Stomach (tissue), 9 donors: Measurements from ENCODE around the gene EXOC3L2. TPM values are rescaled to one million over a fixed set of nuclear protein-coding genes. Genes with fewer than 3 reads are reported as not detected.
A peak's percentile ranks its signal among the peaks of the same experiment; 100 is the strongest.

Experiments used
- DNase-seq, 2 donors: peaks; one replicate each; pipeline versions ENCODE4 v3.0.0 to v3.0.0-alpha.2; 2013 to 2019
- H3K27ac ChIP-seq, 5 donors: fragments of 200-600 bp in 4 of 5; sonication (generic) in 4 of 5; one replicate each; pipeline ENCODE4 v1.5.1; 2013 to 2019; ENCODE audit warnings: mild to moderate bottlenecking in 1 of 5, moderate library complexity in 1 of 5
- H3K27me3 ChIP-seq, 3 donors: fragments of 200-600 bp; sonication (generic); one replicate each; pipeline ENCODE4 v1.5.1; 2017 to 2019; ENCODE audit warnings: mixed run types in 1 of 3
- H3K36me3 ChIP-seq, 4 donors: fragments of 200-600 bp; sonication (generic); 1 replicate in 3 of 4; 2 replicates in 1 of 4; pipeline ENCODE4 v1.5.1; 2016 to 2019
- H3K4me1 ChIP-seq, 4 donors: fragments of 200-600 bp; sonication (generic); one replicate each; pipeline ENCODE4 v1.5.1; 2016 to 2019
- H3K4me3 ChIP-seq, 4 donors: fragments of 200-600 bp; sonication (generic) in 3 of 4; one replicate each; pipeline ENCODE4 v1.5.1; 2016 to 2019; ENCODE audit warnings: mild to moderate bottlenecking in 1 of 4
- H3K9me3 ChIP-seq, 4 donors: fragments of 200-600 bp; sonication (generic); one replicate each; pipeline ENCODE4 v1.5.1; 2016 to 2019
- EP300 ChIP-seq: sonication (generic); formaldehyde crosslinking; IDR thresholded peaks from one replicate; pipeline ENCODE4 v1.6.1; 2017; ENCODE audit warnings: antibody characterized with exemption
- POLR2A ChIP-seq, 4 donors: fragments of 450-650 bp; IDR thresholded peaks; one replicate each; pipeline ENCODE4 v1.6.1; 2016; ENCODE audit warnings: antibody characterized with exemption in 4 of 4, control low read depth in 2 of 4, mild to moderate bottlenecking in 1 of 4, moderate library complexity in 1 of 4
- POLR2AphosphoS5 ChIP-seq, 3 donors: sonication (generic); formaldehyde crosslinking; IDR thresholded peaks; one replicate each; pipeline ENCODE4 v1.6.1; 2016; ENCODE audit warnings: antibody characterized with exemption in 3 of 3
- WGBS, 5 donors: extraction: QIAGEN DNeasy Blood & Tissue Kit in 3 of 5; methylation state at CpG; one replicate each; pipeline versions ENCODE4 v1.1.5 to v1.1.7; 2013 to 2018; 5-methylcytosine and 5-hydroxymethylcytosine counted together
- intact Hi-C: fragments of 100-400 bp; cut with DNase I; formaldehyde crosslinking; loops from one replicate; pipeline ENCODE4 v1.15.1; 2023; ENCODE audit warnings: low total_unique reads
- polyA plus RNA-seq, 3 donors: library from polyadenylated mRNA; stranded (reverse); fragments of 200-250 nt; gene quantifications; one replicate each; pipeline ENCODE4 v1.2.3, GENCODE V29; 2013
- total RNA-seq, 5 donors: library from RNA; depleted of rRNA; stranded (reverse); fragments of >200 nt; gene quantifications; one replicate each; pipeline versions ENCODE4 v1.1.0 to v1.2.3, GENCODE V29; 2014 to 2016
- TF ChIP-seq, protein P1 (sequence below), 7 experiments: fragments of 450-650 bp in 4 of 7; fragments of 200-600 bp in 3 of 7; sonication (generic) in 3 of 7; IDR thresholded peaks; one replicate each; pipeline ENCODE4 v1.5.1; 2016 to 2019; ENCODE audit warnings: antibody characterized with exemption in 7 of 7, control low read depth in 2 of 7, mild to moderate bottlenecking in 1 of 7
- donor health status: healthy with polysubstance abuse.
- donor health status: Bipolar disorder and iron deficiency.
- donor health status: healthy.

EXOC3L2 gene
- total and polyA plus RNA-seq, 8 donors = 0.72 to 20.6 (median 1.3) TPM; not detected in 1

DNA sequence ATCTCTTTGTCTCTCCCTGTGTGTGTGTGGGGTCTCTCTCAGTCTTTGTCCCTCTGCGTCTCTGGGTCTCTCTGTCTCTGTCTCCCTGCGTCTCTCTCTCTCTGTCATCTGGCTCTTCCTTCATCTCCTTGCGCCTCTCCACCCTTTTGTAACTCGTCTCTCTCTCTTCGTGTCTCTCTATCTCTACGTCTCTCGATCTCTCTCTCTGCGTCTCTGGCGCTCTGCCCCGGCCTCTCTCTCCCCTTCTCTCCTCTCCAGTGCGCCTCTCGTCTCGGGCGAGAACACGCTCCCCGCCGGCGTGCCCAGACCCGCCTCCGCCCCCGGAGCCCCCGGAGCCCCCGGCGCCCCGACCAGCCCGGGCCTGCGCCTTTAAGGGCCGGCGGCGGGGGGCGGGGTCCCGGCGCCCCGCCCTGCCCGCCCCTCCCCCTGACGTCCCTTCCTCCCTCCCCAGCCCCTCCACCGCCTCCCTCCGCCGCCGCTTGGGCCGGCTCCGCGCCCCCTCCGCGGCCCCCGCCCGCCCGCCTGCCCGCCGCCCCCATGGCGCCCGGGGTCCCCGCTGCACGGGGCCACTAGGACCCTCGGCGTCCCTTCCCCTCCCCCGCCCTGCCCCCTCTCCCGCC is 5.7 kb upstream of the EXOC3L2 start, which contains the start of gene MARK4:
Gene MARK4, plus strand, starts transcription at position 440 of the 620 bp plus-strand sequence. CDS start 318 bp downstream, outside the sequence.
- Histone ChIP-seq H3K9me3 (no peaks in the 10 kb centered on the region), H3K36me3 (no peaks in the 10 kb centered on the region), H3K4me1 (peaks cover 31 to 53% (median 47%) of the 10 kb centered on the region in 4 donors), H3K27ac (peak within 1 kb of the TSS; percentile 44 to 92 (median 84)), H3K4me3 (peak within 1 kb of the TSS; percentile 87 to 96 (median 94)), H3K27me3 (no peaks in the 10 kb centered on the region)
- 0 to 3% (median 0%) methylated on average over 18 to 53 of the region's 58 CpGs for WGBS, 5 donors
- TF ChIP-seq POLR2A (IDR thresholded peaks at IDR 0.05) (no peak), EP300 (no peak), POLR2AphosphoS5 (IDR thresholded peaks at IDR 0.05) (no peak)
- TF ChIP-seq, protein P1, sequence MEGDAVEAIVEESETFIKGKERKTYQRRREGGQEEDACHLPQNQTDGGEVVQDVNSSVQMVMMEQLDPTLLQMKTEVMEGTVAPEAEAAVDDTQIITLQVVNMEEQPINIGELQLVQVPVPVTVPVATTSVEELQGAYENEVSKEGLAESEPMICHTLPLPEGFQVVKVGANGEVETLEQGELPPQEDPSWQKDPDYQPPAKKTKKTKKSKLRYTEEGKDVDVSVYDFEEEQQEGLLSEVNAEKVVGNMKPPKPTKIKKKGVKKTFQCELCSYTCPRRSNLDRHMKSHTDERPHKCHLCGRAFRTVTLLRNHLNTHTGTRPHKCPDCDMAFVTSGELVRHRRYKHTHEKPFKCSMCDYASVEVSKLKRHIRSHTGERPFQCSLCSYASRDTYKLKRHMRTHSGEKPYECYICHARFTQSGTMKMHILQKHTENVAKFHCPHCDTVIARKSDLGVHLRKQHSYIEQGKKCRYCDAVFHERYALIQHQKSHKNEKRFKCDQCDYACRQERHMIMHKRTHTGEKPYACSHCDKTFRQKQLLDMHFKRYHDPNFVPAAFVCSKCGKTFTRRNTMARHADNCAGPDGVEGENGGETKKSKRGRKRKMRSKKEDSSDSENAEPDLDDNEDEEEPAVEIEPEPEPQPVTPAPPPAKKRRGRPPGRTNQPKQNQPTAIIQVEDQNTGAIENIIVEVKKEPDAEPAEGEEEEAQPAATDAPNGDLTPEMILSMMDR (IDR thresholded peaks at IDR 0.05) = no peak
- peak; percentile 51 to 86 for DNase-seq
- intact Hi-C loops = no loop called here

DNA sequence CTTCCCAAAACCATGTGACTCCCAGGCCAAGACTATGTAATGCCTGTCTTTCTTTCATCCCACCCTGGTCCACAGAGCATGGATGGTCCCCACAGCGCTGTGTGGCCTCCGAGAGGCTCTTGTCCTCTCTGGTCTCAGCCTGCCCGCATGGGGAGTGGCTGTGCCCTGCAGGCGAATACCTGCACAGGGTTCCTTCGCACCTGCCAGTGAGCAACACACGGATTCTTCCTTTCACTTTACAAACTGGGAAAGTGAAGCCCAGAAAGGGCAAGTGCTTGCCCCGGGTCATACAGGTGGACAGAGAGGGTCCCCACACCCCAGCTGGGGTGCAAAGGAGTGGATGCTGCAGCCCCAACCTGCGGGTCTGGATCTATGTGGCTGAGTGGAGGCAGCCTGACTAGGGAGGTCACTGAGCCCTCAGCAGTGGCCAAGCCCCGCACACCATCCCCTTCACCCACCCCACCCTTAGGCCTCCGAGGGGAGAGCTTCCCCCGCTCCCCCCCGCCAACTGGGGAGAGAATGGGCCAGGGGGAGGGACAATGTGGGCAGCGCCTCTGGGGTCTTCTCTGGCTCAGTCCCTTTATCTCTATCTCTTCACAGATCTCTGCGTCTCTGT is 5.1 kb upstream of the EXOC3L2 start:
- H3K27ac ChIP-seq = peak overlapping the region in 4 of 5 donors; percentile 74 to 92 (median 86)
- H3K9me3 ChIP-seq = no peaks in the 10 kb centered on the region
- H3K4me1 ChIP-seq = peaks cover 31 to 53% (median 47%) of the 10 kb centered on the region in 4 donors
- WGBS, 5 donors = 28 to 36% (median 34%) methylated on average over 11 to 14 of the region's 14 CpGs
- TF ChIP-seq POLR2A (IDR thresholded peaks at IDR 0.05) (no peak), EP300 (no peak)
- H3K27me3 ChIP-seq = no peaks in the 10 kb centered on the region
- H3K36me3 ChIP-seq = no peaks in the 10 kb centered on the region
- intact Hi-C loops = no loop called here
- DNase-seq = no peak
- peak overlapping the region; percentile 87 to 96 (median 94) for H3K4me3 ChIP-seq

DNA sequence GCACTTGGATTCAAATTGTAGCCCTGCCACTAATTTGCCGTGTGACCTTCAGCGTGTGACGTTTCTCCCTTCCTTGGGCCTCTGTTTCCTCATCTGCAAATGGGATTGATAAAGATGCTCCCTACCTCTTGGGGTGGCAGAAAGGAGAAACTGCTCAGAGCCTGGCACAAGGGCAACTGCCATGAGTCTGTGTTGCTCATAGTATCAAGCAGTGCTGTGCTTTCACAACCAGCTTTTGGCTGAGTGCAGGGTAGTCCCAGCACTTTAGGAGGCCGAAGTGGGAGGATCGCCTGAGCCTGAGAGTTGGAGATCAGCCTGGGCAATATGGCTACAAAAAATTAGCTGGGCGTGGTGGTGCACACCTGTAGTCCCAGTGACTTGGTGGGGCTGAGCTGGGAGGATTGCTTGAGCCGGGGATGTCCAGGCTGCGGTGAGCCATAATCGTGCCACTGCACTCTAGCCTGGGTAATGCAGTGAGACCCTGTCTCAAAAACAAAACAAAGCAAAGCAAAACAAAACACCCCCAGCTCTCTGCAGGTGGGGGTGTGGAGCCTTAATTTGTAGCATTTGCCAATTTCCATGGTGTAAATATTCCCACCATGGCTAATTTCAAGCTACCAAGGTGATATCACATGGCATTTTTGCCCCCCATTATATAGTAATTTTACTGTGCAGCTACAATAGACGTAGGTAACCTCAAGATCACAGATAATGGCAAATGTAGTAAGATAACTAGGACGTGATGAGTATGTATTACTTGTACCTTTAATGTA is 4.2 kb upstream of the EXOC3L2 start:
- peaks cover 31 to 47% (median 45%) of the 10 kb centered on the region in 4 donors for H3K4me1 ChIP-seq
- TF ChIP-seq POLR2A (IDR thresholded peaks at IDR 0.05) = no peak
- H3K27me3 ChIP-seq = no peaks in the 10 kb centered on the region
- intact Hi-C loops = no loop called here
- H3K9me3 ChIP-seq = no peaks in the 10 kb centered on the region
- H3K4me3 ChIP-seq = no peak overlapping the region
- no peak overlapping the region for H3K27ac ChIP-seq
- DNase-seq = no peak
- no peaks in the 10 kb centered on the region for H3K36me3 ChIP-seq
- WGBS, 5 donors = 57 to 63% (median 60%) methylated on average over 11 of the region's 11 CpGs

DNA sequence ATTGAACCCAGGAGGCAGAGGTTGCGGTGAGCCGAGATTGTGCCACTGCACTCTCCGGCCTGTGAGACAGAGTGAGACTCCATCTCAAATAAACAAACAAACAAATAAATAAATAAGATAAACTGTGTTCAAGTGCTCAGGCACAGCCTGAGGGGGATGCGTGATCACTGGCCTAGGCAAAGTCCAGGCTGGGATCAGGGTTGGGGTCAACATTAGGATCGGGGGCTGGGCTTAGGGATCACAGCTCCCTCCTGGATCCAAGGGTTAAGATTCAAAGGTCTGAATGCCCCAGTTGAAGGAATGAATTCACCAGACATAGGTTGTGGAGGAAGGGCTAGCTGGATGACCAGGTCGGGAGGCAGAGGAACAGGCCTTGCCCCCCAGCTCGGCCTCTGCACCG is 1.9 kb upstream of the EXOC3L2 start:
- Histone ChIP-seq H3K27ac (no peak overlapping the region), H3K36me3 (no peaks in the 10 kb centered on the region), H3K27me3 (no peaks in the 10 kb centered on the region), H3K4me3 (no peak overlapping the region), H3K4me1 (peaks cover 12 to 28% (median 25%) of the 10 kb centered on the region in 4 donors), H3K9me3 (no peaks in the 10 kb centered on the region)
- DNase-seq = no peak
- intact Hi-C loops = no loop called here
- no peak for TF ChIP-seq POLR2A (IDR thresholded peaks at IDR 0.05)
- TF ChIP-seq EP300 = no peak
- TF ChIP-seq POLR2AphosphoS5 (IDR thresholded peaks at IDR 0.05) = no peak
- TF ChIP-seq, protein P1 (IDR thresholded peaks at IDR 0.05) = no peak
- 89 to 94% (median 93%) methylated on average over 8 of the region's 8 CpGs for WGBS, 5 donors

DNA sequence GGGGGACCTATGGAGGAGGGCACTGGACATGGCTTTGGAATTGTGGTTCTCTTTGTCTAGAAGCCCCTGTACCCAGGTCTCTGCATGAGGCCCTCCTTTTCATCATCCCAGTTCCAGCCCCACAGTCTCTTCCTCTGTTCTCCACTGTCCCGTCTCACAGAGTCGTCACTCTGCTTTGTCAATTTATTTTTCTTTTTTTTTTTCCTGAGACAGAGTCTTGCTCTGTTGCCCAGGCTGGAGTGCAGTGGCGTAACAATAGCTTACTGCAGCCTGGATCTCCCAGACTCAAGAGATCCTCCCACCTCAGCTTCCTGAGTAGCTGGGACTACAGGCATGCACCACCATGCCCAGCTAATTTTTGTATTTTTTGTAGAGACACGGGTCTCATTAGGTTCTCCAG is 619 bp upstream of the EXOC3L2 start:
- Histone ChIP-seq H3K4me1 (peaks cover 8 to 31% (median 21%) of the 10 kb centered on the region in 4 donors), H3K27me3 (no peaks in the 10 kb centered on the region), H3K4me3 (no peak overlapping the region), H3K27ac (peak overlapping the region in 2 of 5 donors; percentile 50 to 62), H3K36me3 (no peaks in the 10 kb centered on the region), H3K9me3 (no peaks in the 10 kb centered on the region)
- WGBS, 5 donors = 55 to 68% (median 61%) methylated on average over 4 of the region's 4 CpGs
- no peak for TF ChIP-seq EP300
- no peak for TF ChIP-seq POLR2A (IDR thresholded peaks at IDR 0.05)
- TF ChIP-seq, protein P1 (IDR thresholded peaks at IDR 0.05) = no peak
- TF ChIP-seq POLR2AphosphoS5 (IDR thresholded peaks at IDR 0.05) = no peak
- DNase-seq = no peak
- intact Hi-C loops = no loop called here
